Chondrocyte (in vitro differentiated cells): ENCODE measurements around the gene FREM1. TPM values are rescaled to one million over a fixed set of nuclear protein-coding genes. Genes with fewer than 3 reads are reported as not detected.

Source experiments
- DNase-seq: peaks from one replicate; pipeline ENCODE4 v3.0.0; 2021; ENCODE audit warnings: mixed read lengths, low spot score
- H3K27ac Mint-ChIP-seq: one replicate; pipeline ENCODE4 v1.8.0; 2021; ENCODE audit warnings: mild to moderate bottlenecking, moderate library complexity, mixed read lengths; ENCODE audit not compliant: unreplicated experiment
- H3K27me3 Mint-ChIP-seq: 2 replicates; pipeline ENCODE4 v1.8.0; 2021; ENCODE audit warnings: low read depth, mixed read lengths
- H3K36me3 Mint-ChIP-seq: 2 replicates; pipeline ENCODE4 v1.8.0; 2021; ENCODE audit warnings: low read depth, mixed read lengths
- H3K4me1 Mint-ChIP-seq: 2 replicates; pipeline ENCODE4 v1.8.0; 2021; ENCODE audit warnings: low read depth, mild to moderate bottlenecking, mixed read lengths
- H3K4me3 Mint-ChIP-seq: one replicate; pipeline ENCODE4 v1.8.0; 2021; ENCODE audit warnings: mild to moderate bottlenecking, moderate library complexity, mixed read lengths; ENCODE audit not compliant: unreplicated experiment
- H3K9me3 Mint-ChIP-seq: 2 replicates; pipeline ENCODE4 v1.8.0; 2021; ENCODE audit warnings: low read depth, mixed read lengths
- CTCF ChIP-seq: fragments of 200-600 bp; sonication (generic); IDR thresholded peaks from 2 replicates; pipeline ENCODE4 v1.5.0; 2021; ENCODE audit warnings: antibody characterized with exemption, mild to moderate bottlenecking, moderate library complexity
- total RNA-seq: library from RNA; stranded (reverse); gene quantifications from 3 replicates; pipeline ENCODE4 v1.2.1, GENCODE V29; 2021

The FREM1 gene
- total RNA-seq, 1 donor from 2014 or later = 2.2 TPM

GRCh38 chr9:14779566-14780022, 130.6 kb downstream of the FREM1 start:
- Mint-ChIP-seq H3K4me3 (no peak overlapping the region), H3K9me3 (no peaks in the 10 kb centered on the region), H3K27me3 (no peaks in the 10 kb centered on the region), H3K36me3 (no peaks in the 10 kb centered on the region), H3K27ac (no peak overlapping the region), H3K4me1 (no peaks in the 10 kb centered on the region)
- TF ChIP-seq CTCF = no peak
- DNase-seq = no peak

GRCh38 chr9:14778565-14778964, 131.7 kb downstream of the FREM1 start:
- no peaks in the 10 kb centered on the region for H3K36me3 Mint-ChIP-seq
- TF ChIP-seq CTCF = no peak
- no peak overlapping the region for H3K4me3 Mint-ChIP-seq
- no peaks in the 10 kb centered on the region for H3K27me3 Mint-ChIP-seq
- H3K27ac Mint-ChIP-seq = no peak overlapping the region
- H3K9me3 Mint-ChIP-seq = no peaks in the 10 kb centered on the region
- DNase-seq = no peak
- H3K4me1 Mint-ChIP-seq = no peaks in the 10 kb centered on the region

- Mint-ChIP-seq H3K27me3 (no peaks in the 10 kb centered on the region), H3K27ac (no peak overlapping the region)
- TF ChIP-seq CTCF = no peak
Observed at GRCh38 chr9:14775917-14776316, 134.3 kb downstream of the FREM1 start.

GRCh38 chr9:14770592-14770991, 139.6 kb downstream of the FREM1 start:
- peaks cover 6% of the 10 kb centered on the region for H3K4me1 Mint-ChIP-seq
- no peak for DNase-seq
- H3K27ac Mint-ChIP-seq = no peak overlapping the region
- H3K36me3 Mint-ChIP-seq = no peaks in the 10 kb centered on the region
- no peaks in the 10 kb centered on the region for H3K9me3 Mint-ChIP-seq
- H3K27me3 Mint-ChIP-seq = peaks cover 2% of the 10 kb centered on the region
- no peak overlapping the region for H3K4me3 Mint-ChIP-seq
- no peak for TF ChIP-seq CTCF

More at GRCh38 chr9:14775917-14776316, 134.3 kb downstream of the FREM1 start:
- H3K4me3 Mint-ChIP-seq = no peak overlapping the region
- no peaks in the 10 kb centered on the region for H3K36me3 Mint-ChIP-seq
- no peak for DNase-seq
- H3K9me3 Mint-ChIP-seq = no peaks in the 10 kb centered on the region
- H3K4me1 Mint-ChIP-seq = no peaks in the 10 kb centered on the region

- no peak for DNase-seq
- Mint-ChIP-seq H3K4me3 (no peak overlapping the region), H3K27me3 (peaks cover 2% of the 10 kb centered on the region), H3K36me3 (no peaks in the 10 kb centered on the region), H3K27ac (no peak overlapping the region), H3K4me1 (peaks cover 6% of the 10 kb centered on the region), H3K9me3 (no peaks in the 10 kb centered on the region)
- TF ChIP-seq CTCF = no peak
Observed at GRCh38 chr9:14769230-14769571, 141.0 kb downstream of the FREM1 start.
